Measurements from ENCODE around the gene PRM2. TPM values are rescaled to one million over a fixed set of nuclear protein-coding genes. Genes with fewer than 3 reads are reported as not detected.

Gene PRM2
- total and polyA plus RNA-seq, 2 of the 8 experiments (the other 6 are each of a cell fraction or from before 2014, with no cell fraction given) = not detected

GRCh38 chr16:11250091-11250785 is 26.0 kb downstream of the PRM2 start (continued):
- TF ChIP-seq GABPA (IDR thresholded peaks at IDR 0.05; ENCODE audit: borderline replicate concordance, insufficient read depth, low read length) (0 out of 2 replicates have a peak, but pooled peaks have one; percentile 2), CEBPB (IDR thresholded peaks at IDR 0.05; ENCODE audit: low read depth, low read length) (no peak), MAX (IDR thresholded peaks at IDR 0.05) (peak; percentile 44; the same call in 1 of the 2 replicates)

Measured in H1 (cell line).